ENCODE measurements around the gene YTHDC2. TPM values are rescaled to one million over a fixed set of nuclear protein-coding genes. Genes with fewer than 3 reads are reported as not detected.

YTHDC2 gene
- polyA plus RNA-seq, 1 donor (not counting 4 experiments of a cell fraction or from before 2014, with no cell fraction given): 15.2 TPM

GRCh38 chr5:113523168-113523567 is 9.7 kb downstream of the YTHDC2 start:
- no peak overlapping the region for H3K4me3 ChIP-seq (ENCODE audit: control insufficient read depth in 2 of 3, extremely low read depth in 1 of 3, insufficient read depth in 2 of 3, low read depth in 1 of 3, low read length in 3 of 3)
- TF ChIP-seq EZH2 (IDR thresholded peaks at IDR 0.05; ENCODE audit: low read length): no peak
- no peak for TF ChIP-seq CTCF (optimal IDR thresholded peaks at IDR 0.05 in 1 of 3, IDR thresholded peaks at IDR 0.05 in 1 of 3, conservative IDR thresholded peaks at IDR 0.05 in 1 of 3; ENCODE audit: extremely low read depth in 1 of 3, insufficient read depth in 2 of 3, low read length in 3 of 3)
- FAIRE-seq (no peak), DNase-seq (ENCODE audit: low read depth, low spot score) (no peak)
- H3K9ac ChIP-seq (ENCODE audit: control insufficient read depth, extremely low read depth, insufficient read depth, low read length): no peak overlapping the region
- H3K27ac ChIP-seq (ENCODE audit: control insufficient read depth, insufficient read depth, low read length): no peak overlapping the region
- peaks cover 0 to under 1% of the 10 kb centered on the region in 2 experiments for H3K36me3 ChIP-seq (ENCODE audit: control insufficient read depth in 2 of 2, extremely low read depth in 1 of 2, insufficient read depth in 2 of 2, low read length in 2 of 2)
- H3K9me3 ChIP-seq (ENCODE audit: control insufficient read depth, low read depth, low read length): no peaks in the 10 kb centered on the region
- no peaks in the 10 kb centered on the region for H3K4me1 ChIP-seq (ENCODE audit: control insufficient read depth, extremely low read depth, insufficient read depth, low read length)
- no peaks in the 10 kb centered on the region for H3K27me3 ChIP-seq (ENCODE audit: control insufficient read depth, extremely low read depth, insufficient read depth, low read length)
- no peak overlapping the region for H3K4me2 ChIP-seq (ENCODE audit: control insufficient read depth, extremely low read depth, insufficient read depth, low read depth, low read length)
- H4K20me1 ChIP-seq (ENCODE audit: control insufficient read depth, extremely low read depth, insufficient read depth, low read length): no peaks in the 10 kb centered on the region
- H3K9me1 ChIP-seq (ENCODE audit: control insufficient read depth, extremely low read depth, insufficient read depth, low read length): no peaks in the 10 kb centered on the region
- peaks cover 21% of the 10 kb centered on the region for H3K79me2 ChIP-seq (ENCODE audit: control insufficient read depth, insufficient read depth, low read length)
- no peak overlapping the region for H2AFZ ChIP-seq (ENCODE audit: control insufficient read depth, low read length)
- dilution Hi-C loops (cut with MboI; ENCODE audit: extremely low pct_ligation_motif_present, low sequenced_read_pairs): no loop called here

GRCh38 chr5:113524927-113525326 is 11.4 kb downstream of the YTHDC2 start:
- Histone ChIP-seq H3K4me3 (ENCODE audit: control insufficient read depth in 2 of 3, extremely low read depth in 1 of 3, insufficient read depth in 2 of 3, low read depth in 1 of 3, low read length in 3 of 3) (no peak overlapping the region), H4K20me1 (ENCODE audit: control insufficient read depth, extremely low read depth, insufficient read depth, low read length) (no peaks in the 10 kb centered on the region), H2AFZ (ENCODE audit: control insufficient read depth, low read length) (no peak overlapping the region), H3K79me2 (ENCODE audit: control insufficient read depth, insufficient read depth, low read length) (peaks cover 19% of the 10 kb centered on the region), H3K4me1 (ENCODE audit: control insufficient read depth, extremely low read depth, insufficient read depth, low read length) (no peaks in the 10 kb centered on the region), H3K4me2 (ENCODE audit: control insufficient read depth, extremely low read depth, insufficient read depth, low read depth, low read length) (no peak overlapping the region), H3K27ac (ENCODE audit: control insufficient read depth, insufficient read depth, low read length) (no peak overlapping the region), H3K9ac (ENCODE audit: control insufficient read depth, extremely low read depth, insufficient read depth, low read length) (no peak overlapping the region), H3K9me3 (ENCODE audit: control insufficient read depth, low read depth, low read length) (no peaks in the 10 kb centered on the region), H3K36me3 (ENCODE audit: control insufficient read depth in 2 of 2, extremely low read depth in 1 of 2, insufficient read depth in 2 of 2, low read length in 2 of 2) (no peaks in the 10 kb centered on the region), H3K27me3 (ENCODE audit: control insufficient read depth, extremely low read depth, insufficient read depth, low read length) (no peaks in the 10 kb centered on the region), H3K9me1 (ENCODE audit: control insufficient read depth, extremely low read depth, insufficient read depth, low read length) (no peaks in the 10 kb centered on the region)
- DNase-seq (ENCODE audit: low read depth, low spot score): no peak
- TF ChIP-seq CTCF (optimal IDR thresholded peaks at IDR 0.05 in 1 of 3, IDR thresholded peaks at IDR 0.05 in 1 of 3, conservative IDR thresholded peaks at IDR 0.05 in 1 of 3; ENCODE audit: extremely low read depth in 1 of 3, insufficient read depth in 2 of 3, low read length in 3 of 3): no peak
- TF ChIP-seq EZH2 (IDR thresholded peaks at IDR 0.05; ENCODE audit: low read length): no peak
- FAIRE-seq: no peak
- dilution Hi-C loops (cut with MboI; ENCODE audit: extremely low pct_ligation_motif_present, low sequenced_read_pairs): no loop called here

All from keratinocyte (primary cell).